HG02763 (cell line): Measurements from ENCODE around the gene TLE6.
"Not testable (repeated sequence)": the region's sequence is repeated elsewhere in the genome, so short reads cannot be mapped to it uniquely, and the experiment has no call there.

Source experiments
- ATAC-seq: cut with Tn5 transposase; IDR thresholded peaks from one replicate; pipeline ENCODE4 v1.9.1; 2021; ENCODE audit warnings: mild to moderate bottlenecking, moderate library complexity; ENCODE audit not compliant: unreplicated experiment

TLE6 gene

DNA sequence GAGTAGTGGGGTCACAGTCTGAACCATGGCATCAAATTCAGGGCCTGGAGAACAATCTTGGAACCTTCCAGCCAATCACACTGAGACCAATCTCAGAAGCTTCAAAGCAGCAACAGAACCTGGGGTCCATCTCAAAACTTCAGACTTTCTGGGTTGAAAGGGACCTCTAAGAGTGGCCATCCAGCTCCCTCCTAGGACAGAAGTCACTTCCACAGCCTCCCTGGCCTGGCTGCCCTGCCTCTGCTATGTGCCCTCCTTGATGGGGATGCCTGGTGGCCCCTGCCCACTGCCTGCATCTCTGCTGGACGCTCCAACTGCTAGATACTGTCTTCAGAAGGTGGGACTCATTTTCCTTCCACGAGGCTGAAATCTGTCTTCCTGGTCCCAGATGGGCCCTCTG, 49.9 kb downstream of the TLE6 start:
- ATAC-seq, result no peak

DNA sequence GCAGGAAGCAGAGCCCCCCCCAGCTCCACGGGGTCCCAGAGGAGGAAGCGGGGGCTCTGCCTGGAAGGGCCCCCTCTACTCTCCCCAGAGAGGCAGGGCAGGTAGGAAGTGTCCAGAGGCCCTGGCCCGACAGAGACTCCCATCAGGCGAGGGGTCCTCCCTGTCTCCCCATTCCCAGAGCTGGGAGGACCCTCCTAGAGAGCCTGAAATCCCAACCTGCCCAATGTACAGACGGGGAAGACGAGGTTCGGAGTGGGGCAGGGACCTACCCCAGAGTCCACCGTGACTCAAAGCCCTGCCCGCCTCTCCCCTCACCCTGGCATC, 50.6 kb downstream of the TLE6 start:
- ATAC-seq, result no peak

GRCh38 chr19:3028305-3029064, 51.1 kb downstream of the TLE6 start:
- no peak for ATAC-seq

GRCh38 chr19:3029065-3029923, 51.9 kb downstream of the TLE6 start, which contains the start of gene TLE2:
TLE2 (minus strand) TSS chr19:3029280; CDS start chr19:3028904, 376 bp downstream.
- no peak for ATAC-seq

DNA sequence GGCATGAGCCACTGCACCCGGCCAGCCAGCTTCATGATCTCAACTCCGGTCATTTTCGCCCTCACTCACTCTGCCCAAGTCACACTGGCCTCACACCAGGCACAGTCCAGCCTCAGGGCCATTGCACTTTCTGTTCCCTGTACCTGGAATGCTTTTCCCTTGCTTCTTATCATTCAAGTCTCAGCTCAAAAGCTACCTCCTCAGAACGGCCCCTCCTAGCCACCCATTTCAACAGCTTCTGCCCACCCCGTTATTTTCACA, 54.2 kb downstream of the TLE6 start:
- ATAC-seq, result no peak

- ATAC-seq, result no peak
These were observed 56.4 kb downstream of the TLE6 start for GRCh38 chr19:3033595-3034405.

- ATAC-seq, result no peak
These were observed 57.0 kb downstream of the TLE6 start for GRCh38 chr19:3034406-3034655.

DNA sequence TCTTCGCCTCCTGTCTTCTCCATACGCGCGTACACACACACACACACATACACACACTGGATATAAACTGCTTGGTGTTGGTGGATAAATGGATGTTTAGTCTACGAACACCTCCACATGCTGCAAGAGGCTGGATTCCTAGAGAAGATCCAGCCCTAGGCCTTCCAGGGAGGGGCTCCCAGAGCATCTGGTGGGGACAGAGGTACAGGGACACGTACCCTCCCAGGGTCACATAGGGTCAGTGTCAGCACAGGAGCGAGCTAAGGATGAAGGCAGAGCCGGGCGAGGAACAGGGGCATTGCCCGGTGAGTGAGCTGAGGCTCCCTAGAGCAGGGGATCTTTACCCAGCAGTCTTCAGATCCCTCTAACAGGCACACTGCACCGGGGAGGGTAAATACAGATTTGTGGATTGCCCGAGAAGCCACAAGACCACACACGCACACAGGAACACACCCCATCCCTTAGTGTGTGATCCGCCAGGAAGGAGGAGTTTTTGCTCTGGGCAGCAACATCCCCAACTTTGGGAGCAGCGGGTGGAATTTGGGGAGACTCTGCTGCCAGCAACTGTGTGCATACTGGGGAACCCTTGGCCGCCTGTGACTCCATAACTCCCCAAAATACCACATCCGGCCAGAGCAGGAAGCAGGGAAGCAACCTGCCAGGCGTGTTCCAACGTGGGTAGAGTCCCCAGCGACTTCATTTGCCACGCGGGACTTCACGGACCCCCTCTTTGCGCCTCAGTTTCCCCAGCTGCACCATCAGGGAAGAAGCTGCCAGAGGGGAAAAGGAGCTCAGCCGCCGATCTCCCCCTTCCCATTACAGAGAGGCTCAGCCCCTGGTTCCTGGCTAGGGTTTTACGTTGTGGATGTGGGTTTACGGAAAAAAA, 57.5 kb downstream of the TLE6 start:
- ATAC-seq, result no peak

- peak; percentile 84 for ATAC-seq
These were observed 58.3 kb downstream of the TLE6 start for GRCh38 chr19:3035542-3036118.

DNA sequence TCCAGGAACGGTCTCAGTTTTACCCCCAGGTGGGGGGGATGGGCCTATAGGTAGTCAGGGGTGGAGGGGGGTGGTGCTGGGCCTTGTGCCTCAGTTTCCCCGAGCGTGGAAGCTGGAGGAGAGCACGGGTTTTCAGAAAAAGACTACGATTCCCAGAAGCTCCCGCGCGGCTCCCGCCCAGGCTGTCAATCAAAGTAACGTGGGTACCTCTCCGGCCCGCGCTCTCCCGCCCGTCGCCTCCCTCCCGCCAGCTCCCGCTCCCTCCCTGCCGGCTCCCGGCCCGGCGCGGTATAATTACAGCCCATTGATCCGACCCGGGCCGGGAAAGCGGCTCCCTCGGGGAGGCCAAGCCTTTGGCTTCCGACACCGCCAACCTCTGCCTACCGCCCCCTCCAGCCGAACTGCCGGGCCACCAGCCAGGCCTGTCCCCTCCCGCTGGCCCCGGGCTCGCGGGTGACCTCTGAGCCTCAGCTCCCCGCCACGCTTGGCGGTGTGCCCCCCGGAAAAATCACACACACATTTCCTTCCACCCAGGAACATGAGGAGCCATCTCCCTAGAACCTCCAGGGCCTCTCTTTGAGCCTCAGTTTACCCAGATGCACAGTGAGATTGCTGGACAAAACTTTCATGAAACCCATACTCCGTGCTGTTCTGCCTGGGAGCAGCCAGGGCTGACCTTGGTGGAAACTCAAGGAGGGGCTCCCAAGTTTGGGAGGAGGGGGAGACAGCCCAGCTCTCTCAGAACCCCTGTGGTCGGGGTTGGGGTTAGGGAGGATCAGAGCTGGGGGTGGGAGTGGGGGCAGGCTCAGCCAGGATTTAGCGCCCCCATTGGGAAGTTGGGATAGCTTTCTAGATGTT, 59.0 kb downstream of the TLE6 start:
- peak; percentile 44 for ATAC-seq

DNA sequence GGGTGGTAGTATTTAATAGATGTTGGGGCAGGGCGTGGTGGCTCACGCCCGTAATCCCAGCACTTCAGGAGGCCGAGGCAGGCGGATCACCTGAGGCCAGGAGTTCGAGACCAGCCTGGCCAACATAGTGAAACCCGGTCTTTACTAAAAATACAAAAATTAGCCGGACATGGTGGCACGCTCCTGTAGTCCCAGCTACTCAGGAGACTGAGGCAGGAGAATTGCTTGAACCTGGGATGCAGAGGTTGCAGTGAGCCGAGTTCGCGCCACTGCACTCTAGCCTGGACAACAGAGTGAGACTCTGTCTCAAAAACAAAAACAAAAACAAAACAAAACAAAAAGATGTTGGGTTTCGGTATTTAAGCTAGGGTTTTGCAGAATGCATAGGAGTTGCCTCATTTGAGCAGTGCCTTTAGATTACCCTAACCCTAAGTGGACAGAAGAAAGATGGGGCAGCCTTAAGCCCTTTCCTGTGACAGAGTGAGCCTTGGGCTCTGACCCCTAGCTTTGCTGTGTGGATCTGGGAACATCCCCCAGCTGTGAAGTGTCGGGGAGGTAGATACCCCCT, 59.7 kb downstream of the TLE6 start:
- ATAC-seq, result not testable (repeated sequence)

GRCh38 chr19:3038214-3038613, 60.9 kb downstream of the TLE6 start:
- no peak for ATAC-seq

DNA sequence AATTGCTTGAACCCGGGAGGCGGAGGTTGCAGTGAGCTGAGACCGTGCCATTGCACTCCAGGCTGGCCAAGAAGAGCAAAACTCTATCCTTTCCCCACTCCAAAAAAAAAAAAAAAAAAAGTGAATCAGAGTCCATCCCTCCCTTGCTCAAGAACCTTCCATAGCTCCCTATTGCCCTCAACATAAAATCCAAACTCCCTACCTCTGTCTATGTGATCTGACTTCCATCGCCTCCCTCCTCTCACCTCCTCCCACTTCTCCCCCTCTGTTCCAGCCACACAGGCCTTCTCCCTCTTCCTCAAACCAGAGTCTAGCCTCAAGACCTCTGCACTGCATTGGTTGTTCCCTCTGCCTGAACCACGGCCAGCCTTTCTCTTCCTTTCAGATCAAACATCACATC, 61.8 kb downstream of the TLE6 start:
- ATAC-seq, result no peak

GRCh38 chr19:3039641-3040077, 62.3 kb downstream of the TLE6 start:
- ATAC-seq, result no peak

DNA sequence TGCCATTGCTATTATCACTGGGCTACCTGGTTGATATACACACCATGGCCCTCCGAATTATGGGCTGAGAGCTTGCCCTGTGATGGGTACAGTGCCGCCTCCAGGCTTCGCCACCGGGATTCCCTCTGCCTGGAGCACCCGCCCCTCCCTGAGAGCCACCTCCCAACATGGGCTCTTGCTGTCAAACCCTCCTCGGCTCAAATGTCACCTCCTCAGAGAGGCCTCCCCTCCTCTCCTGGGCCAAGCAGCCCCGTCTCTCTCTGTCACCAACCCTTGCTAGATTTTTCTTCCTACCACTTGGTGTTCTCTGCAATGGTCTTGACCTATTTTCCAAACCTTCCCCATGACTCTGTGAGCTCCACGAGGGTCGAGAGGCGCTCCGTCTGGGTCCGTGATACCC, 64.0 kb downstream of the TLE6 start:
- no peak for ATAC-seq

DNA sequence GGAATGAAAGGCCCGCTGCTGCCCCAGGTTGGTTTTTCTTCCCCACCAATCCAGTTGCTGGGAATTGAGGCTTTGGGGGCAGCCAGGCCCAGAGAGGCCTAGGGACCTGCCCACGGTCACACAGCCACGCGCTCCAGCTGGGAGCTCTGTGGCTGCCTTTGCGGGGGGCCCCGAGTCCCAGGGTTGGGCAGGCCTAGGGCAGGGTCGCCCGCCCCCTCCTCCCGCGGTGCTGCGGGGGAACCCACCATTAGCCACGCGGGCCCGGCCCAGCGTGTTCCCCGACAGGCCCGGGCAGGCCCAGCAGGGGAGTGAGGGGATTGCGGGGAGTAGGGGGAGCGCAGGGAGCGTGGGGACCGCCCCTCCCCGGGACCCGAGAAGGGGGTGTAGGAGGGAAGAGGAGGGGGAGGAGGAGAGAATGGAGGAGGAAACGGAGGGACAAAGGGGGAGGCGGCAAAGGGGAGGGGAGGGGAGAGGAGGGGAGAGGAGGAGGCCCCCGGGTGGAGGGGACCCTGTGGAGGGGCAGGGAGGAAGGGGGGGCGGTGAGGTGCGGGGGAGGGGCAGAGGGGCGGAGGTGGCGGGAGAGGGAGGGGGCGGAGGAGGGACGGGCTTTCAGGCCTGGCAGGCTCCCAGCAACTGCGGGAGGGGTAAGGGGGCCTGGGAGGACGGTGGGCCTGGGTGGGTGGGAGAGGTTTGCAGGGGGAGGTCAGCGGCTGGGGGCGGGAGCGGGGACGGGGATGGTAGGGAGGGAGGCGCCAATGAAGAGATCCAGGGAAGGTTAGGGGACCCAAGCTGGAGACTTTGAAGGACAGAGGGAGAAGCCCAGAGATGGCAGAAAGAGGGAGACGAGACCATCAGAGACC, 64.6 kb downstream of the TLE6 start:
- no peak for ATAC-seq

DNA sequence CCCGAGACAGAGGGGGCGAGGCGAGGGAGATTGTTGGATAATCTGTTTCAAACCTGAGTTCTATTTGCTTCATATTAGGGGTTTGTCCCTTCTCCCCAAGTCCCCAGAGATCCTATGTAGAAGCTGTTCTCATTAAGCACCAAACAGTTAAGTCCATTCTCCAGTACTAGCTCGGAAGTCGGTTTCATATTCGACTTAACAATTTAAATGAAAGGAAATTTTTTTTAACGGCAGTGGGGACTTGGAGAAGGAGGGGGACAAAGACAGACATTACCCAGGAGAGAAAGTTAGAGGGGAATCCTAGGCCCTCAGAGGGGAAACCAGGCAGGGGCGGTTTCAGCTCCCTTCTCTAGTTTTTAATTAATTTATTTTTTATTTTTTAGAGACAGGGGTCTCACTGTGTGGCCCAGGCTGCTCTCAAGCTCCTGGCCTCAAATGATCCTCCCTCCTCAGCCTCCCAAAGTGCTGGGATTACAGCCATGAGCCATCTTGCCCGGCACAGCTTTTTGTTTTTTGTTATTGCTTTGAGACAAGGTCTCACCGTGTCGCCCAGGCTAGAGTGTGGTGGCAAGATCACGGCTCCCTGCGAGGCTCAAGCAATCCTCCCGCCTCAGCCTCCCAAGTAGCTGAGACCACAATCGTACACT, 65.4 kb downstream of the TLE6 start:
- no peak for ATAC-seq
